Tibial artery (tissue), 4 donors: ENCODE data around the gene CAMSAP2.
A peak's percentile ranks its signal among the peaks of the same experiment; 100 is the strongest.

Experiments
- DNase-seq, 2 donors: peaks; one replicate each; pipeline ENCODE4 v3.0.0-alpha.2; 2019
- H3K27ac ChIP-seq, 2 donors: fragments of 200-600 bp; sonication (generic) in 1 of 2; 1 replicate in 1 of 2; 2 replicates in 1 of 2; pipeline ENCODE4 v1.5.1; 2018 to 2019; ENCODE audit warnings: mild to moderate bottlenecking in 1 of 2
- H3K27me3 ChIP-seq, 2 donors: fragments of 200-600 bp; sonication (generic) in 1 of 2; one replicate each; pipeline versions ENCODE4 v1.5.1 to v1.6.0; 2016 to 2019
- H3K36me3 ChIP-seq, 3 donors: fragments of 200-600 bp; sonication (generic) in 2 of 3; one replicate each; pipeline ENCODE4 v1.5.1; 2016 to 2019; ENCODE audit warnings: mild to moderate bottlenecking in 2 of 3
- H3K4me1 ChIP-seq, 4 donors: fragments of 200-600 bp; sonication (generic) in 2 of 4; 1 replicate in 3 of 4; 2 replicates in 1 of 4; pipeline ENCODE4 v1.5.1; 2016 to 2019
- H3K4me3 ChIP-seq, 2 donors: fragments of 200-600 bp; sonication (generic) in 1 of 2; 1 replicate in 1 of 2; 2 replicates in 1 of 2; pipeline ENCODE4 v1.5.1; 2018 to 2019; ENCODE audit warnings: mild to moderate bottlenecking in 2 of 2
- H3K9me3 ChIP-seq, 3 donors: fragments of 200-600 bp; sonication (generic) in 1 of 3; one replicate each; pipeline ENCODE4 v1.5.1; 2016 to 2019
- intact Hi-C: fragments of 100-400 bp; cut with DNase I; formaldehyde crosslinking; loops from one replicate; pipeline ENCODE4 v1.15.0; 2023; ENCODE audit warnings: low total_unique reads
- TF ChIP-seq, protein P1 (sequence below), 2 experiments: fragments of 200-600 bp in 1 of 2; fragments of 450-650 bp in 1 of 2; IDR thresholded peaks; one replicate each; pipeline ENCODE4 v1.5.1; 2017 to 2019; ENCODE audit warnings: antibody characterized with exemption in 2 of 2, mild to moderate bottlenecking in 1 of 2, moderate library complexity in 1 of 2

CAMSAP2 gene

DNA sequence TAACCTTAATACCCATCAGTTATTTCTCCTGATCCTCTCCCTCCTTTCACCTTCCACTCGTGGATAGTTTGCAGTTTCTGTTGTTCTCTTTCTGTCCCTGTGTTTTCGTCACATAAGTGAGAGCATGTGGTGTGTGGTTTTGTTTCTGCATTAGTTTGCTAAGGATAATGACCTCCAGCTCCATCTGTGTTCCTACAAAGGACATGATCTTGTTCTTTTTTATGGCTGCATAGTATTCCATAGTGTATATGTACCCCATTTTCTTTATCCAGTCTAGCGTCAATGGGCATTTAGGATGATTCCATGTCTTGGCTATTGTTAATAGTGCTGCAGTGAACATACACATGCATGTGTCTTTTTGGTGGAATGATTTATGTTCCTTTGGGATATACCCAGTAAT, 97.5 kb downstream of the CAMSAP2 start:
- DNase-seq, result no peak
- TF ChIP-seq, protein P1, sequence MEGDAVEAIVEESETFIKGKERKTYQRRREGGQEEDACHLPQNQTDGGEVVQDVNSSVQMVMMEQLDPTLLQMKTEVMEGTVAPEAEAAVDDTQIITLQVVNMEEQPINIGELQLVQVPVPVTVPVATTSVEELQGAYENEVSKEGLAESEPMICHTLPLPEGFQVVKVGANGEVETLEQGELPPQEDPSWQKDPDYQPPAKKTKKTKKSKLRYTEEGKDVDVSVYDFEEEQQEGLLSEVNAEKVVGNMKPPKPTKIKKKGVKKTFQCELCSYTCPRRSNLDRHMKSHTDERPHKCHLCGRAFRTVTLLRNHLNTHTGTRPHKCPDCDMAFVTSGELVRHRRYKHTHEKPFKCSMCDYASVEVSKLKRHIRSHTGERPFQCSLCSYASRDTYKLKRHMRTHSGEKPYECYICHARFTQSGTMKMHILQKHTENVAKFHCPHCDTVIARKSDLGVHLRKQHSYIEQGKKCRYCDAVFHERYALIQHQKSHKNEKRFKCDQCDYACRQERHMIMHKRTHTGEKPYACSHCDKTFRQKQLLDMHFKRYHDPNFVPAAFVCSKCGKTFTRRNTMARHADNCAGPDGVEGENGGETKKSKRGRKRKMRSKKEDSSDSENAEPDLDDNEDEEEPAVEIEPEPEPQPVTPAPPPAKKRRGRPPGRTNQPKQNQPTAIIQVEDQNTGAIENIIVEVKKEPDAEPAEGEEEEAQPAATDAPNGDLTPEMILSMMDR (IDR thresholded peaks at IDR 0.05), result no peak
- no peak overlapping the region for H3K4me3 ChIP-seq

DNA sequence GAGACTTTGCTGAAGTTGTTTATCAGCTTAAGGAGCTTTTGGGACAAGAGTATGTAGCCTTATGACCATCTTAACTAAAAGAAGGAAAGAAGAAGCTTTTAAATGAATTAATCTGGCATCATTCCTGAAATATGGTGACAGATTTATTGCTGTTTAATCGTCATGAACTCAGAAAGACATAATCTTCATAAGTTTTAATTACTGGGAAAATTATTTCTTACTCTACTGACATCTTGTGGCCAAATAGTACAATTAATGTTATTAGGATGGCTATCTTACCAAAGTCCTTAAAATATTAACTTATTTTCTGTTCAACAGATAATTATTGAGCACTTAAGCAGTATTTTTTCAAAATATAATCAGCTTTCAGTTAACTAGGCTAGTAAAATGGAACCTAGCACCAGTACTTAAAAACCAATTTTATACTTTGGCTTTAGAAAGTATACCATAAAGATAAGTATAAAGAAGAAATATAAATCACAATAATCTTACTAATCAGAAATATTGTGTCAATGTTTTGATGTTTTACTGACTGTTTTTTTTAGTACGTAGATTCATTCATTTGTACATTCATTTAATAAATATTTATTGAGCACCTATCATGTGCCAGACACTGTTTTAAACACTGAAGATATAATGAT, 99.4 kb downstream of the CAMSAP2 start:
- TF ChIP-seq, protein P1 (IDR thresholded peaks at IDR 0.05), result peak; percentile 36 to 41
- no peaks in the 10 kb centered on the region for H3K27me3 ChIP-seq
- no peak for DNase-seq
- H3K4me1 ChIP-seq, result peaks cover 0 to 14% (median 0%) of the 10 kb centered on the region in 4 donors
- no peak overlapping the region for H3K4me3 ChIP-seq
- no peak overlapping the region for H3K27ac ChIP-seq
- H3K9me3 ChIP-seq, result no peaks in the 10 kb centered on the region
- H3K36me3 ChIP-seq, result peaks cover 9 to 17% (median 11%) of the 10 kb centered on the region in 3 donors
- intact Hi-C loops, result no loop called here

More for the DNA sequence above, 97.5 kb downstream of the CAMSAP2 start:
- H3K36me3 ChIP-seq, result peaks cover 4 to 18% (median 5%) of the 10 kb centered on the region in 3 donors
- H3K27me3 ChIP-seq, result no peaks in the 10 kb centered on the region
- H3K9me3 ChIP-seq, result no peaks in the 10 kb centered on the region
- peaks cover 0 to 14% (median 0%) of the 10 kb centered on the region in 4 donors for H3K4me1 ChIP-seq
- H3K27ac ChIP-seq, result no peak overlapping the region
- intact Hi-C loops, result no loop called here

DNA sequence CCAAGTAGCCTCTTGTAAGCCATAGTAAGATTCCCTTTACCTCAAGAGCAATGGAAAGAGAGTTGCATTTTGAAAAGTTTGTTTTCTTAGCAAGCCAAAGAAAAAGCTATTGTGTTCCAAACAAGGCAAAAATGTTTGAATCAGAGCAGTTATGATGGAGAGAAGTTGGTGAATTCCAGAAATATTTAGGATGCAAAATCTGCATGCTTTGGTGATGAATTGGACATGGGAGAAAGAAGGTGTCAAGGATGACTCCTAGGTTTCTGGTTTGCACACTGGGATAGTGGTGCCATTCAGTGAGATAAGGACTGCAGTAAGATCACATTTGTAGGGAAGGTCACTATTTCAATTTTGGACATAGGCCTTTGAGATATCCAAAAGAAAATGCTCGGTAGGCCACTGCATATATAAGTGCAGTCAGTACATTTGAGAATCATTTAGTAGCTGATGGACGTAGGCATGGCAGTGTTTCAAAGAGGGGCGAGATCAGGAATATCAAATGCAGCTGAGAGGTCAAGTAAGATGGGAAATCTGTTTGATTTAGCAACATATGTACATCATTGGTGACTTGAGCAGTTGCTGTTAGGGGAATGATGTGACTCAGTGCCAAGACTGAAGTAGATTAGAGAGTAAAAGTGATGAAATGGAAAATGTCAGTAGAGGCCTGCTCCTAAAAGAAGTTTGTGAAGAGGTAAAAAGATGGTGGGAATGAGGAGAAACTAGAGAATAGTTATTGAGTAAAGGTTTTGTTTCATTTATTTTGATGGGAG, 100.2 kb downstream of the CAMSAP2 start:
- intact Hi-C loops, result no loop called here
- Histone ChIP-seq H3K9me3 (no peaks in the 10 kb centered on the region), H3K4me3 (no peak overlapping the region), H3K36me3 (peaks cover 11 to 17% (median 16%) of the 10 kb centered on the region in 3 donors), H3K27me3 (no peaks in the 10 kb centered on the region), H3K4me1 (peaks cover 0 to 14% (median 0%) of the 10 kb centered on the region in 4 donors), H3K27ac (no peak overlapping the region)
- TF ChIP-seq, protein P1 (IDR thresholded peaks at IDR 0.05), result no peak
- no peak for DNase-seq

DNA sequence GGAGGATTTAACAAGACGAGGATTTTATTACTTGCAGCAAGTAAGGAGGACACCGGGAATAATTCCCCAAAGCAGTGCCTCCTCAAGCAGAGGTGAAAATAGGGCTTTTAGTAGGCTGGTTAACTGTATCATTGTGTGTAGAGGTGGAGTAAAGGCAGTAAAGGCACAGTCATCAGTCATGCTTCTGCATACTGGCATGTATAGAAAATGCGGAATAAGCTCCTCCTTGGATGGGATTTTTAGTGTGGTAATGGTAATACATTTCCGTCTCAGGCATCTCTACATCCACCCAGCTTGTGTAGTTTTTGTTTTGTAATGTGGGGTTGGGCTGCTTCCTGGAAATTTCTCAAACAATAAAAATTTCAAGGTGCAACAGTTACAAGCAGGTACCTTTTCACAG, 106.7 kb downstream of the CAMSAP2 start:
- intact Hi-C loops, result no loop called here
- no peaks in the 10 kb centered on the region for H3K27me3 ChIP-seq
- no peak overlapping the region for H3K27ac ChIP-seq
- H3K4me1 ChIP-seq, result no peaks in the 10 kb centered on the region
- H3K4me3 ChIP-seq, result no peak overlapping the region
- no peak for DNase-seq
- TF ChIP-seq, protein P1 (IDR thresholded peaks at IDR 0.05), result no peak
- H3K9me3 ChIP-seq, result no peaks in the 10 kb centered on the region
- H3K36me3 ChIP-seq, result peaks cover 45 to 67% (median 49%) of the 10 kb centered on the region in 3 donors

DNA sequence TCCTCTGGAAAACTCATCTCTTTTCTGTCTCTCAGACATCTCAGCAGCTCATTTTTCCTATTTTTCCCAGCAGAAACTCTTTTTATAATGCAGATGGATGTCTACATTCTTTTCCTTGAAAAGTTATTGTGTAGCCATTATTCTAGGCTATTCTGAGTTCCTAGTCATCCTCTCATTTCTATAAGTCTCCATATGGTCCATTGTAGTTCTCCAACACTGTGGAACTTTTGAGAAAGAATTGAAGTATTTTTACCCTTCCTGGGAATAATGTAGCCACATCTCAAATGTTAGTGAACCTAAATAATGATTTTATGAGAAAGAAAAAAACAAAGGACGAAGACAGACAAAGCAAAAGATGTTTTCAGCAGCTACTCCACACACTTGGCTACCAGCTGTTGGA, 107.7 kb downstream of the CAMSAP2 start:
- intact Hi-C loops, result no loop called here
- Histone ChIP-seq H3K27me3 (no peaks in the 10 kb centered on the region), H3K4me3 (no peak overlapping the region), H3K36me3 (peaks cover 49 to 77% (median 59%) of the 10 kb centered on the region in 3 donors), H3K4me1 (no peaks in the 10 kb centered on the region), H3K9me3 (no peaks in the 10 kb centered on the region), H3K27ac (no peak overlapping the region)
- TF ChIP-seq, protein P1 (IDR thresholded peaks at IDR 0.05), result no peak
- DNase-seq, result no peak
